Thyroid gland (tissue), 4 donors: ENCODE data around the gene SERPINF2. TPM values are rescaled to one million over a fixed set of nuclear protein-coding genes. Genes with fewer than 3 reads are reported as not detected.
"Not testable (repeated sequence)": the region's sequence is repeated elsewhere in the genome, so short reads cannot be mapped to it uniquely, and the experiment has no call there.

ENCODE experiments used
- DNase-seq, 2 donors: peaks; one replicate each; pipeline ENCODE4 v3.0.0-alpha.2; 2019
- H3K27ac ChIP-seq, 3 donors: fragments of 200-600 bp; sonication (generic); 1 replicate in 2 of 3; 2 replicates in 1 of 3; pipeline ENCODE4 v1.5.1; 2016 to 2019; ENCODE audit warnings: mild to moderate bottlenecking in 1 of 3, moderate library complexity in 1 of 3
- H3K27me3 ChIP-seq: fragments of 200-600 bp; sonication (generic); one replicate; pipeline ENCODE4 v1.5.1; 2019
- H3K36me3 ChIP-seq, 2 donors: fragments of 200-600 bp; sonication (generic); one replicate each; pipeline ENCODE4 v1.5.1; 2016 to 2019
- H3K4me1 ChIP-seq, 2 donors: fragments of 200-600 bp; sonication (generic); one replicate each; pipeline ENCODE4 v1.5.1; 2017 to 2019
- H3K4me3 ChIP-seq, 3 donors: fragments of 200-600 bp; sonication (generic); replicated peaks in 1 of 3; 1 replicate in 2 of 3; 2 replicates in 1 of 3; pipeline ENCODE4 v1.5.1; 2016; ENCODE audit warnings: mild to moderate bottlenecking in 1 of 3
- H3K9me3 ChIP-seq: fragments of 200-600 bp; sonication (generic); one replicate; pipeline ENCODE4 v1.5.1; 2017
- POLR2A ChIP-seq, 2 donors: fragments of 450-650 bp; IDR thresholded peaks; one replicate each; pipeline ENCODE4 v1.6.1; 2017; ENCODE audit warnings: antibody characterized with exemption in 2 of 2, mild to moderate bottlenecking in 2 of 2, moderate library complexity in 1 of 2
- WGBS, 2 donors: methylation state at CpG; one replicate each; pipeline ENCODE4 v1.1.5; 2017; 5-methylcytosine and 5-hydroxymethylcytosine counted together
- intact Hi-C: fragments of 100-400 bp; cut with DNase I; formaldehyde crosslinking; loops from one replicate; pipeline ENCODE4 v1.15.1; 2023
- total RNA-seq, 4 donors: library from RNA; depleted of rRNA; stranded (reverse); fragments of >200 nt; gene quantifications; one replicate each; pipeline ENCODE4 v1.2.3, GENCODE V29; 2016
- TF ChIP-seq, protein P1 (sequence below), 6 experiments: fragments of 200-600 bp in 3 of 6; fragments of 450-650 bp in 3 of 6; sonication (generic) in 3 of 6; IDR thresholded peaks; one replicate each; pipeline ENCODE4 v1.5.1; 2016 to 2019; ENCODE audit warnings: antibody characterized with exemption in 6 of 6, mild to moderate bottlenecking in 2 of 6, inconsistent platforms in 1 of 6, moderate library complexity in 1 of 6

The SERPINF2 gene
- total RNA-seq, 4 donors from 2014 or later, result 4.3 to 9.7 (median 7.1) TPM

DNA sequence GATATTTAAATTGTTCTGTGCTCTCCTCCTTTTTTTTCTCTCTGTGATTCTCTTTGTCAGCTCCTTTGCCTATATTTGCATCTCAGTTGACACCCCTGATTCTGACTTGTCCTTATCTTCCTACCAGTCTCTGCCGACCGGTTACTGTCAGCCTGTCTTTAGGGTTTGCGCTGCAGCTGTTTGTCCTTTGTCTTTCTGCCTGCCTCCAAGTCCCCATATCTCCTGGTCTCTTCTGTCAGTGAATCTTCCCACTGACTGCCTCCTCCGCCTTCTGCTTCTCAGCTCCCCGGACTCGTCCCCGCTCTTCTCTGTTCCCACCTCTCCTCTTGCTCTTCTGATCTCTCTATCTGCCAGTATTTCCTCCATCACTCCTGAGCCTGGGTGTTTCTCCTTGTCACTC lies 37.7 kb upstream of the SERPINF2 start:
- Histone ChIP-seq H3K9me3 (no peaks in the 10 kb centered on the region), H3K36me3 (no peaks in the 10 kb centered on the region), H3K27me3 (no peaks in the 10 kb centered on the region), H3K4me3 (no peak overlapping the region), H3K27ac (no peak overlapping the region), H3K4me1 (peaks cover 6% of the 10 kb centered on the region in 2 donors)
- 82 to 86% methylated on average over 7 of the region's 7 CpGs for WGBS, 2 donors
- DNase-seq, result no peak
- TF ChIP-seq, protein P1, sequence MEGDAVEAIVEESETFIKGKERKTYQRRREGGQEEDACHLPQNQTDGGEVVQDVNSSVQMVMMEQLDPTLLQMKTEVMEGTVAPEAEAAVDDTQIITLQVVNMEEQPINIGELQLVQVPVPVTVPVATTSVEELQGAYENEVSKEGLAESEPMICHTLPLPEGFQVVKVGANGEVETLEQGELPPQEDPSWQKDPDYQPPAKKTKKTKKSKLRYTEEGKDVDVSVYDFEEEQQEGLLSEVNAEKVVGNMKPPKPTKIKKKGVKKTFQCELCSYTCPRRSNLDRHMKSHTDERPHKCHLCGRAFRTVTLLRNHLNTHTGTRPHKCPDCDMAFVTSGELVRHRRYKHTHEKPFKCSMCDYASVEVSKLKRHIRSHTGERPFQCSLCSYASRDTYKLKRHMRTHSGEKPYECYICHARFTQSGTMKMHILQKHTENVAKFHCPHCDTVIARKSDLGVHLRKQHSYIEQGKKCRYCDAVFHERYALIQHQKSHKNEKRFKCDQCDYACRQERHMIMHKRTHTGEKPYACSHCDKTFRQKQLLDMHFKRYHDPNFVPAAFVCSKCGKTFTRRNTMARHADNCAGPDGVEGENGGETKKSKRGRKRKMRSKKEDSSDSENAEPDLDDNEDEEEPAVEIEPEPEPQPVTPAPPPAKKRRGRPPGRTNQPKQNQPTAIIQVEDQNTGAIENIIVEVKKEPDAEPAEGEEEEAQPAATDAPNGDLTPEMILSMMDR (IDR thresholded peaks at IDR 0.05), result no peak
- no peak for TF ChIP-seq POLR2A (IDR thresholded peaks at IDR 0.05)
- intact Hi-C loops, result no loop called here

DNA sequence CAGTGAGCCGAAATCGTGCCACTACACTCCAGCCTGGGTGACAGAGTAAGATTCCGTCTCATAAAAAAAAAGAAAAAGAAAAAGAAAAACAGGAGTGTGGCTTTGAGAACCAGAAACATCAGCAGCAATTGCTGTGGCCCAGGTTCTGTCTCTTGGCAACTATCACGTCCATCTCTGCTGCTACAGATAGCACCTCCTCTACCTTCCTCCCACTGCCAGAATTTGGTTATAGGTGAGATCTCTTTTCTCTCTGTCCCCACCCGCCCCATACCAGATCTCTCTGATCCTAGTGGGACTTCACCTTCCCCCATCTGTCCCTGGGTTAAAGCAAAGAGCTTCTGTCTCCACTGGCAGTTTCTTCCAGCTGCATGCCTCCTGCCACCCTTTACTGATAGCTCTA lies 35.6 kb upstream of the SERPINF2 start:
- H3K27ac ChIP-seq, result no peak overlapping the region
- H3K4me1 ChIP-seq, result peaks cover 14 to 17% of the 10 kb centered on the region in 2 donors
- intact Hi-C loops, result no loop called here
- WGBS, 2 donors, result 90 to 96% methylated on average over 5 of the region's 5 CpGs
- TF ChIP-seq, protein P1 (IDR thresholded peaks at IDR 0.05), result no peak
- no peak for TF ChIP-seq POLR2A (IDR thresholded peaks at IDR 0.05)
- H3K36me3 ChIP-seq, result peaks cover 4 to 5% of the 10 kb centered on the region in 2 donors
- DNase-seq, result no peak
- no peaks in the 10 kb centered on the region for H3K9me3 ChIP-seq
- no peak overlapping the region for H3K4me3 ChIP-seq
- no peaks in the 10 kb centered on the region for H3K27me3 ChIP-seq

DNA sequence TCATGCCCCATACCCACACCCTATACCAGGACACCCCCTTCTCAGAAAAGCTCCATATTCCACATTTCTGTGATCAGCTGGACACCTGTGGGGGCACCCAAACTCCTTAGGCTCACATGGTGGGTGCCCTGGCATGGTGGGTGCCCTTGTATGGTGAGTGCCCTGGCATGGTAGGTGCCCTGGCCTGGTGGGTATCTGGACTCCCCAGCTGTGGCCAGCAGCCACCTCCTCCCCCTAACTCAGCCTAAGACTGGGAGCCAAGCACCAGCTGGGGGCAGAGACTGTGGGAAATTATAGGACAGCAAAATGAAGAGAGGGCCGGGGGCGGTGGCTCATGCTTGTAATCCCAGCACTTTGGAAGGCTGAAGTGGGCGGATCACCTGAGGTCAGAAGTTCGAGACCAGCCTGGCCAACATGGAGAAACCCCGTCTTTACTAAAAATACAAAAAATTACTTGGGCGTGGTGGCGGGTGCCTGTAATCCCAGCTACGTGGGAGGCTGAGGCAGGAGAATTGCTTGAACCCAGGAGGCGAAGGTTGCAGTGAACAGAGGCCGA lies 33.8 kb upstream of the SERPINF2 start:
- Histone ChIP-seq H3K4me1 (peaks cover 22 to 30% of the 10 kb centered on the region in 2 donors), H3K36me3 (peaks cover 19 to 23% of the 10 kb centered on the region in 2 donors)
- WGBS, 2 donors, result 93 to 96% methylated on average over 10 of the region's 10 CpGs
- H3K27me3 ChIP-seq, H3K4me3 ChIP-seq, H3K27ac ChIP-seq, H3K9me3 ChIP-seq, intact Hi-C loops, DNase-seq: not testable (repeated sequence)

DNA sequence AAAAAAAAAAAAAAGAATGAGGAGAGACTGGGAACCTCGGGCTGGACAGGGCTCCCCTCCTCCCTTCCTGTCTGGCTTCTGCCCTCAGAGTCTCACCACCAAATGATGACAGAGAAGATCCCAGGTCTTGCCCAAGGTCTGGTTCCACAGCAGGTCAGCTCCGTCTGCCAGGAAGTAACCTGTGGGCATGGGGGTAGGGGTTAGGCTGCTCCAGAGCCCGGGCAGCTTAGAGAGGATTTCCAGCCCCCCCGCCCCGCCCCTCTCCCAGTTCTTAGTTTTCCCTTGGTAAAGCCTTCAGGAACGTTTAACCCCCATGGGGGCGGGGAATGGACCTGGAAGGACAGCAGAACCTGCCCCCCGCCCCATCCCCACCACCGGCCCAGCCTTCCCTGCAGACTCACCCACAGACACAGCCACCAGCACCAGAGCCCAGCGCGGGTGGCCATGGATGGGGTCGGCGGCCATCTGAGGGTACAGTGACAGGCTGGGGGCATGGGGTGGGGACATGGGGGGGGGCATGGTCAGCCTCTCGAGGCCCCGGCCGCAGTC lies 33.2 kb upstream of the SERPINF2 start:
- peak overlapping the region in 1 of 3 donors; percentile 56 for H3K4me3 ChIP-seq
- intact Hi-C loops, result no loop called here
- no peak for DNase-seq
- no peaks in the 10 kb centered on the region for H3K9me3 ChIP-seq
- 11 to 21% methylated on average over 5 to 8 of the region's 16 CpGs for WGBS, 2 donors
- peaks cover 26 to 35% of the 10 kb centered on the region in 2 donors for H3K4me1 ChIP-seq
- H3K27ac ChIP-seq, result peak overlapping the region in 2 of 3 donors; percentile 58 to 71
- peaks cover 19 to 24% of the 10 kb centered on the region in 2 donors for H3K36me3 ChIP-seq
- TF ChIP-seq, protein P1 (IDR thresholded peaks at IDR 0.05), result no peak
- TF ChIP-seq POLR2A (IDR thresholded peaks at IDR 0.05), result no peak
- H3K27me3 ChIP-seq, result no peaks in the 10 kb centered on the region

DNA sequence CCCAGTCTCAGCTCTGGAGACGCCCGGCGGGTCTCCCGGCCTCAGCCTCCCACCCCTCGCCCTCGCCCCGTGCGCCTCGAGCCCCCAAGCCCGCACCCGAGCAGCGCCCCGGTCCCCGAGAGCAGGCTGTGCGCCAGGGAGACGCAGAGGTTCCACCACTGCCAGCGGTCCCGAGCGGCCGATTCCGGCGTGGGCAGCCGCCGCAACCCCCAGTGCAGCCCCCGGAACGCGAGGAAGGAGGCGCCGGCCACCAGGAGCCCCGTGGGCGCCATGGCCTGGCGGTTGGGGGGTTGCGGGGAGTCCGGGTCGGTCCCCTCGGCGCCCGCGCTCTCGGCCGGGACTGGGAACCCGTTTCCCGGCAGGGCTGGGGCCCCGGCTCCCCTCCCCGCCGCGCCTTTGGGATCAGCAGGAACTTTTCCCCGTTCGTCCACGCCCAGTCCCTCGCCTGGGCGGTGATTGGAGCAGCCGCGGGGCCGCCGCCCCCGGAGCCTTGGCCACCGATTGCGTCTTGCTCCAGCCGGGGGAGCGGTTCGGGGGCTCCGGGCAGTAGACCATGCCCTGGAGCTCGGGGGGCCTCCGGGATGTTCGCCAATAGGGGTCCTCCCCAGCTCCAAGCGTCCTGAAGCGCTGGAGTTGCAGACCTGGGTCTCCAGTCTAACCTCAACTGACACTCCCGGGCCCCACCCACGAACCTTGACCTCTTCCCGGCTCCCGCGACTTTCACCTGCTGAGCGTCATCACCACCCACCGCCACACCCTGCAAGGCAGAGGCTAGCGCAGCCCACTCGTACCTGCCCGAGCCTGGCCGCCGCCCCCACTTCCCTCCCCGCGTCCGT lies 32.5 kb upstream of the SERPINF2 start, which contains the start of gene TLCD2:
Gene TLCD2 (minus strand): TSS at position 407 of the 836 bp plus-strand sequence. CDS start 135 bp downstream, at position 272.
- Histone ChIP-seq H3K27me3 (no peaks in the 10 kb centered on the region), H3K4me3 (peak within 1 kb of the TSS; percentile 56 to 62 (median 61)), H3K36me3 (peaks cover 19 to 24% of the 10 kb centered on the region in 2 donors), H3K9me3 (no peaks in the 10 kb centered on the region), H3K4me1 (peaks cover 26 to 35% of the 10 kb centered on the region in 2 donors), H3K27ac (peak within 1 kb of the TSS; percentile 58 to 71 (median 64))
- intact Hi-C loops, result loop anchor here (5.0 to 10.0 kb wide), 2 partner anchors 38 to 135 kb away; no protein-coding TSS in a partner anchor
- TF ChIP-seq, protein P1 (IDR thresholded peaks at IDR 0.05), result no peak
- peak in 1 of 2 donors; percentile 52 for TF ChIP-seq POLR2A (IDR thresholded peaks at IDR 0.05)
- WGBS, 2 donors, result 3 to 4% methylated on average over 14 to 26 of the region's 83 CpGs
- peak; percentile 63 to 69 for DNase-seq
